A673 (cell line): ENCODE results near the gene ZNF365. TPM values are rescaled to one million over a fixed set of nuclear protein-coding genes. Genes with fewer than 3 reads are reported as not detected.
A peak's percentile ranks its signal among the peaks of the same experiment; 100 is the strongest.

ENCODE experiments used
- BruUV-seq: library from RNA; stranded (reverse); fragments of 400-500 nt; replicated peaks from 2 replicates; lab custom pipeline; 2021; lab: Mats Ljungman, UMichigan
- CTCF ChIA-PET: fragments of 300-600 bp; sonication (Branson Sonifier 250); formaldehyde crosslinking; loops from one replicate; lab custom pipeline; 2022; ENCODE audit warnings: antibody characterized with exemption; lab: Charles Lee
- POLR2A ChIA-PET: fragments of 300-600 bp; sonication (Branson Sonifier 250); formaldehyde crosslinking; loops from one replicate; lab custom pipeline; 2022; ENCODE audit warnings: antibody characterized with exemption; ENCODE audit not compliant: low non-redundant PET; lab: Charles Lee
- DNase-seq: peaks from one replicate; pipeline ENCODE4 v3.0.0-alpha.2; 2015; ENCODE audit warnings: low spot score
- H3K27ac ChIP-seq: fragments of 200-600 bp; sonication (generic); 2 replicates; pipeline ENCODE4 v1.5.1; 2016; ENCODE audit warnings: mixed run types, low read depth, mild to moderate bottlenecking, mixed read lengths, antibody characterized with exemption, low read length; ENCODE audit not compliant: poor library complexity, severe bottlenecking
- H3K27me3 ChIP-seq: fragments of 200-600 bp; sonication (generic); replicated peaks from 2 replicates; pipeline ENCODE4 v1.6.1; 2017; ENCODE audit warnings: mixed run types, low read depth, mild to moderate bottlenecking, mixed read lengths, antibody characterized with exemption, low read length; ENCODE audit not compliant: insufficient read depth, poor library complexity
- H3K36me3 ChIP-seq: fragments of 200-600 bp; sonication (generic); 2 replicates; pipeline ENCODE4 v1.6.1; 2016; ENCODE audit warnings: mixed run types, mild to moderate bottlenecking, mixed read lengths, antibody characterized with exemption, low read length; ENCODE audit not compliant: insufficient read depth, poor library complexity, severe bottlenecking
- H3K4me1 ChIP-seq: fragments of 200-600 bp; sonication (generic); 2 replicates; pipeline ENCODE4 v1.6.1; 2017; ENCODE audit warnings: mixed run types, mild to moderate bottlenecking, mixed read lengths, antibody characterized with exemption, low read length; ENCODE audit not compliant: insufficient read depth, poor library complexity, severe bottlenecking
- H3K4me3 ChIP-seq: fragments of 200-600 bp; sonication (generic); 2 replicates; pipeline ENCODE4 v1.5.1; 2016; ENCODE audit warnings: low read depth, mixed run types, mild to moderate bottlenecking, mixed read lengths, low read length; ENCODE audit not compliant: poor library complexity, severe bottlenecking
- H3K9me3 ChIP-seq: fragments of 200-600 bp; sonication (generic); 2 replicates; pipeline ENCODE4 v1.6.1; 2016; ENCODE audit warnings: mixed run types, low read depth, mild to moderate bottlenecking, mixed read lengths, antibody characterized with exemption, low read length; ENCODE audit not compliant: poor library complexity, severe bottlenecking
- CTCF ChIP-seq: fragments of 300-800, 200-600 bp; sonication (generic); conservative IDR thresholded peaks from 2 replicates; pipeline ENCODE4 v1.5.1; 2017; ENCODE audit warnings: low read depth, mild to moderate bottlenecking, antibody characterized with exemption, low read length, moderate library complexity, mixed read lengths
- EZH2 ChIP-seq: fragments of 200-600 bp; sonication (generic); IDR thresholded peaks from 2 replicates; pipeline ENCODE4 v1.6.1; 2017; ENCODE audit warnings: borderline replicate concordance, low read depth, mild to moderate bottlenecking, mixed read lengths, antibody characterized with exemption, low read length; ENCODE audit not compliant: poor library complexity, severe bottlenecking
- intact Hi-C: fragments of 100-400 bp; cut with micrococcal nuclease; formaldehyde crosslinking; loops from one replicate; pipeline ENCODE4 v1.10.0; 2022; ENCODE audit not compliant: unreplicated experiment
- total RNA-seq: library from RNA; stranded (reverse); gene quantifications from 2 replicates; pipeline ENCODE4 v1.2.3, GENCODE V29; 2021

Gene ZNF365
- total RNA-seq, 1 experiment from 2014 or later, result 0.56 TPM

- no peaks in the 10 kb centered on the region for H3K9me3 ChIP-seq
- no peak overlapping the region for H3K27ac ChIP-seq
- H3K36me3 ChIP-seq, result no peaks in the 10 kb centered on the region
- TF ChIP-seq EZH2 (no peak), CTCF (no peak)
- ChIA-PET CTCF (no interaction called here), POLR2A (interaction anchor here (0.6 kb wide), 1 partner anchor 1300 kb away, joined by 12 read pairs; no protein-coding TSS in a partner anchor)
- no peaks in the 10 kb centered on the region for H3K27me3 ChIP-seq
- no peak for DNase-seq
- no peak overlapping the region for H3K4me3 ChIP-seq
- intact Hi-C loops, result no loop called here
- no TSS peak for BruUV-seq
- H3K4me1 ChIP-seq, result no peaks in the 10 kb centered on the region
These were observed 39.5 kb downstream of the ZNF365 start for GRCh38 chr10:62413652-62414051.

GRCh38 chr10:62414359-62414758, 40.2 kb downstream of the ZNF365 start:
- intact Hi-C loops, result no loop called here
- Histone ChIP-seq H3K27ac (no peak overlapping the region), H3K9me3 (no peaks in the 10 kb centered on the region), H3K4me1 (no peaks in the 10 kb centered on the region), H3K36me3 (no peaks in the 10 kb centered on the region), H3K4me3 (no peak overlapping the region), H3K27me3 (no peaks in the 10 kb centered on the region)
- TF ChIP-seq CTCF (0 out of 2 replicates have a peak, but pooled peaks have one; percentile 15), EZH2 (no peak)
- ChIA-PET CTCF (interaction anchor here (0.7 kb wide), 1 partner anchor 274 kb away, joined by 3 read pairs; no protein-coding TSS in a partner anchor), POLR2A (interaction anchor here (0.7 kb wide), 1 partner anchor 146 kb away, joined by 3 read pairs; no protein-coding TSS in a partner anchor)
- BruUV-seq, result no TSS peak
- DNase-seq, result peak; percentile 18

GRCh38 chr10:62422068-62422590, 48.0 kb downstream of the ZNF365 start:
- intact Hi-C loops, result loop anchor here (5.0 kb wide), 1 partner anchor 155 kb away; the partner anchor contains the start of gene RTKN2
- no TSS peak for BruUV-seq
- TF ChIP-seq EZH2 (no peak), CTCF (no peak)
- ChIA-PET POLR2A (no interaction called here), CTCF (no interaction called here)
- Histone ChIP-seq H3K27me3 (no peaks in the 10 kb centered on the region), H3K36me3 (no peaks in the 10 kb centered on the region), H3K4me3 (no peak overlapping the region), H3K4me1 (peaks cover 11% of the 10 kb centered on the region), H3K9me3 (no peaks in the 10 kb centered on the region), H3K27ac (no peak overlapping the region)
- DNase-seq, result no peak
